VCaP (cell line): ENCODE data around the gene TAOK2.
A peak's percentile ranks its signal among the peaks of the same experiment; 100 is the strongest.

Experiments
- H3K27ac ChIP-seq: fragments of 450-650 bp; 2 replicates; pipeline ENCODE4 v1.5.1; 2017
- CTCF ChIP-seq: fragments of 450-650 bp; conservative IDR thresholded peaks from 2 replicates; pipeline ENCODE4 v1.5.1; 2017; ENCODE audit warnings: mild to moderate bottlenecking, moderate library complexity

Gene TAOK2

GRCh38 chr16:29972992-29973383, 680 bp upstream of the TAOK2 start:
- TF ChIP-seq CTCF = no peak
- H3K27ac ChIP-seq = peak overlapping the region; percentile 76

- H3K27ac ChIP-seq = peak overlapping the region; percentile 76
- TF ChIP-seq CTCF = no peak
These were observed 844 bp downstream of the TAOK2 start for GRCh38 chr16:29974291-29975133.

- peak overlapping the region; percentile 76; the same call in 1 of the 2 replicates for H3K27ac ChIP-seq
- no peak for TF ChIP-seq CTCF
These were observed 1.5 kb downstream of the TAOK2 start for GRCh38 chr16:29975134-29975538.

- TF ChIP-seq CTCF = no peak
- H3K27ac ChIP-seq = peak overlapping the region; percentile 76; the same call in 1 of the 2 replicates
These were observed 2.3 kb downstream of the TAOK2 start for GRCh38 chr16:29975811-29976511.

GRCh38 chr16:29977063-29977825, 3.6 kb downstream of the TAOK2 start:
- no peak overlapping the region for H3K27ac ChIP-seq
- TF ChIP-seq CTCF = no peak

- no peak overlapping the region for H3K27ac ChIP-seq
- no peak for TF ChIP-seq CTCF
These were observed 4.4 kb downstream of the TAOK2 start for GRCh38 chr16:29978081-29978480.
